GM12801 (cell line): Measurements from ENCODE around the gene ENOX2.

ENCODE experiments used
- CTCF ChIP-seq: IDR thresholded peaks from one replicate; pipeline ENCODE4 v1.5.1; 2011; ENCODE audit warnings: control low read depth; ENCODE audit not compliant: insufficient read length; ENCODE audit errors: extremely low read depth

ENOX2 gene

DNA sequence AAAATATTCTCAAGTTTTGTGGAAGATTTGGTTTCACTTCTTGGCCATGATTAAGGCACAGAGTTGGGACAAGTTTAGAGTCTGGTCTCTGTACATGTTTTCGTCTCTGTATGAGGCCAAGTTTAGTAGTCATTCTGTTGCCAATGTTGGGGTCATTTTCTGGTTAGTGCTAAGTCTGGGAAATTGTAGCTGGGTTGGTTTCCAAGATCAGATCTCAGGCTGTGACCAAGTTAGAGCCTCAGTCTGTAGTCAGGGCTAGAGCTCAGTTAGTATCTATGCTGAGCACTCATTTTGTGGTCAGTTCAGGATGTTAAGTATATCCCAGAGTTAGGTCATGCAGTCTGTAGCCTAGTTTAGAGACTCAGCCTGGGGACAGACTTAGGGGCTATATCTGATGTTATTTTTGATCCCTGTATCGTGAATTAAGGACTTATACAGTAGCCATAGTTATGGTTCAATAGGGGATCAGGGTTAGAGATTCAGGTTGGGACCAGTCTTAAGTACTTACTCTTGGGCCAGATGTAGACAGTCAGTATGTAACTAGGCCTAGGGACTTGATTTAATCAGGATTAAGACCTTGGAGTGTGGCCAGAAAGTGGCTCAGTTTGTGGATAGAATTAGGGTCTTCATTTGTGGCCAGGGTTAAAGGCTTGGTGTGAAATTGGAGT lies 6.6 kb upstream of the ENOX2 start:
- no peak for TF ChIP-seq CTCF

- no peak for TF ChIP-seq CTCF
Measured at GRCh38 chrX:130906776-130907175, 3.8 kb upstream of the ENOX2 start.

DNA sequence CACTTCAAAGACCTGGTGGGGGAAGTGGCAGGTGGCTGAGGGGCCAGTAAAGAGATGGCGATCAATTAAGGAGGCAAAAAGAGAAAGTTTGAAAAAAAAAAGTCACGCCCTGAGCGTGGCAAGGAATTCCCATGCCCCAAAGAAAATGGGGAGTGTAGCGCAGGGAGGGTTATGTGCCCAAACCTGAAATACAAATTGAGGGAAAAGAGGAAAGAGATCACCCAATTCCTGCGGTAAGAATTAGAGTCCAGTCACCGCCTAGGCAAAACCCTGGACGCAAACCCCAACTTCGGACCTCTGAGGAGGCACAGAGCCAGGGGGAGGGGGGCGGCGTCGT lies 595 bp downstream of the ENOX2 start:
- no peak for TF ChIP-seq CTCF

DNA sequence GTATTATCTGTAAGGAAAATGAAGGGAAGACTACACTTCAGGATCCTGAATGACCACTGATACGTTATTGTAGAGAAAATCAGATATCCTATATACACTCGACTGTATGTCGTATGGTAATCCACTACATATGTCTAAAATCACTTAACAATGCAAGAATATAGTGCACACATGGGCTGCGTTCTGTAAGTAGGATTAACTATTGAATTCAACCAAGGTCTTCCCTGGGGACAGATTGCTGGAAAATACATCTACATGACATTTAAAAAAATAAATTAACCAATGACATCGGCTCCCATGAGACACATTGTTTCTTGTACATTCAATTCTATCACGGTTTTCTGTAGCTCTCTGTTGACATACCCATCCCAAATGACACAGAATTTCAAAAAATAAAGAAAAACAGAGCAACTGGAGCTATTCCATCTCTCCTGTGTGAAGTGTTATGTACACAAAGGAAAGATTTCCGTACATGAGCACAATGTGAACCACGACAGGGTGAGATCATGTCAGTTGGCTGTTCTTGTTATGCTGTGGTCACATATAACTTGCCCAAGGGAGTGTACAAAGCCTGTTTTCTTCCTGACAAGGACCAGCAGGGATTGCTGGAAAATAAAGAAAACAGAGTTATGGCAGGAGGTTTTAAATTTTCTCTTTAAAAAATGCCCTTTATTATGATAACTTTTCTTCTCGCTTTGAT lies 6.1 kb downstream of the ENOX2 start:
- TF ChIP-seq CTCF = no peak

- TF ChIP-seq CTCF = no peak
Measured at GRCh38 chrX:130896026-130896425, 7.0 kb downstream of the ENOX2 start.

DNA sequence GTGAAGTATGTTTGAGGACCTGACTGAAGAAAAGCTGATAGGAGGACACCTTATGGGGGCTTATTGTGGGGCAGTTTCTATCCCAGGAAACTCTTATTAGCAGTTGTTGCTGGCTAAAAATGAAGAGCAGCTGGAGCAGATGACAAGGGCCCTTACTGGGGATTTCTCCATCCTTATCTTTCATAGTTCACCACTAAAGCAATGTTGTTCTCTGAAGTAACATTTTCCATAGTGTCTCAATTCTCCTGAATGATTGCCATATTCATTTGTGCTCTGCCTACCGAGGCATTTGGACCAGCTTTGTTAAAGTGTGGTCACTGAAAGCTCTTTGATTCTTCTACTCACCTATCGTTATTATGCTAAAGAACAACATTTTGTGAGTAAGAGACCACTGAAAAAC lies 7.7 kb downstream of the ENOX2 start:
- TF ChIP-seq CTCF = no peak

- TF ChIP-seq CTCF = no peak
Measured at GRCh38 chrX:130893356-130894085, 9.5 kb downstream of the ENOX2 start.
